WERI-Rb-1 (cell line): ENCODE measurements around the gene ZMAT5.

Experiments used
- DNase-seq: peaks from one replicate; pipeline ENCODE4 v3.0.0-alpha.2; 2020
- H3K27ac ChIP-seq: fragments of 250-450 bp; sonication (Bioruptor Pico); 2 replicates; pipeline ENCODE4 v1.5.1; 2020; ENCODE audit warnings: mild to moderate bottlenecking, moderate library complexity
- H3K27me3 ChIP-seq: fragments of 250-450 bp; sonication (Bioruptor Pico); 2 replicates; pipeline ENCODE4 v1.5.1; 2021; ENCODE audit warnings: mild to moderate bottlenecking, low read depth, moderate library complexity; ENCODE audit not compliant: insufficient read depth, severe bottlenecking
- H3K36me3 ChIP-seq: fragments of 250-450 bp; sonication (Bioruptor Pico); 2 replicates; pipeline ENCODE4 v1.5.1; 2020; ENCODE audit warnings: mild to moderate bottlenecking, moderate library complexity
- H3K4me3 ChIP-seq: 2 replicates; pipeline ENCODE4 v1.5.1; 2011; ENCODE audit warnings: low read depth, mild to moderate bottlenecking, control low read depth, low read length
- H3K9me3 ChIP-seq: fragments of 250-450 bp; sonication (Bioruptor Pico); 2 replicates; pipeline ENCODE4 v1.5.1; 2021; ENCODE audit warnings: mild to moderate bottlenecking, moderate library complexity; ENCODE audit not compliant: severe bottlenecking
- TF ChIP-seq, protein P1 (sequence below): IDR thresholded peaks from 2 replicates; pipeline ENCODE4 v1.5.1; 2011; ENCODE audit warnings: low read depth, mild to moderate bottlenecking, control low read depth, inconsistent platforms, low read length

ZMAT5 gene

DNA sequence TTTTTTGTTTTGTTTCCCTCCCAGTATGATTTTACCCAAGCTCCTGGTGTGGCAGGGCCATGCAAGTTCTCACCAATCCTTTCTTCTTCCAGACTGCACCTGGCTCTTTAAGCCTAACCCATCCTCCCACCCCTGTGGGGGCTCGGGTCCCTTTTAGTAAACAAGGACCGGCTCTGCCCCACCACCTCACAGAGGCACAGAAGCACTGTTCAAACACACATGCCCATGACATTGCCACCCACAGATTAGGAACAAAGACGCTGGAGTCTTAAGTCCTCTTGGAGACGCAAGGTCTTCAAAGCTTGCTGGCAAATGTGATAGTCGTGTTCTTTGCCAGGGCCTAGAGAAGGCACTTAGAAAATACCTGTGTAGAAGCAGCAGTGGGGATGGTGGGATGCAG is 19.2 kb upstream of the ZMAT5 start:
- Histone ChIP-seq H3K4me3 (no peak overlapping the region), H3K36me3 (peaks cover 29% of the 10 kb centered on the region), H3K9me3 (no peaks in the 10 kb centered on the region), H3K27ac (no peak overlapping the region), H3K27me3 (no peaks in the 10 kb centered on the region)
- TF ChIP-seq, protein P1, sequence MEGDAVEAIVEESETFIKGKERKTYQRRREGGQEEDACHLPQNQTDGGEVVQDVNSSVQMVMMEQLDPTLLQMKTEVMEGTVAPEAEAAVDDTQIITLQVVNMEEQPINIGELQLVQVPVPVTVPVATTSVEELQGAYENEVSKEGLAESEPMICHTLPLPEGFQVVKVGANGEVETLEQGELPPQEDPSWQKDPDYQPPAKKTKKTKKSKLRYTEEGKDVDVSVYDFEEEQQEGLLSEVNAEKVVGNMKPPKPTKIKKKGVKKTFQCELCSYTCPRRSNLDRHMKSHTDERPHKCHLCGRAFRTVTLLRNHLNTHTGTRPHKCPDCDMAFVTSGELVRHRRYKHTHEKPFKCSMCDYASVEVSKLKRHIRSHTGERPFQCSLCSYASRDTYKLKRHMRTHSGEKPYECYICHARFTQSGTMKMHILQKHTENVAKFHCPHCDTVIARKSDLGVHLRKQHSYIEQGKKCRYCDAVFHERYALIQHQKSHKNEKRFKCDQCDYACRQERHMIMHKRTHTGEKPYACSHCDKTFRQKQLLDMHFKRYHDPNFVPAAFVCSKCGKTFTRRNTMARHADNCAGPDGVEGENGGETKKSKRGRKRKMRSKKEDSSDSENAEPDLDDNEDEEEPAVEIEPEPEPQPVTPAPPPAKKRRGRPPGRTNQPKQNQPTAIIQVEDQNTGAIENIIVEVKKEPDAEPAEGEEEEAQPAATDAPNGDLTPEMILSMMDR: no peak
- DNase-seq: no peak

DNA sequence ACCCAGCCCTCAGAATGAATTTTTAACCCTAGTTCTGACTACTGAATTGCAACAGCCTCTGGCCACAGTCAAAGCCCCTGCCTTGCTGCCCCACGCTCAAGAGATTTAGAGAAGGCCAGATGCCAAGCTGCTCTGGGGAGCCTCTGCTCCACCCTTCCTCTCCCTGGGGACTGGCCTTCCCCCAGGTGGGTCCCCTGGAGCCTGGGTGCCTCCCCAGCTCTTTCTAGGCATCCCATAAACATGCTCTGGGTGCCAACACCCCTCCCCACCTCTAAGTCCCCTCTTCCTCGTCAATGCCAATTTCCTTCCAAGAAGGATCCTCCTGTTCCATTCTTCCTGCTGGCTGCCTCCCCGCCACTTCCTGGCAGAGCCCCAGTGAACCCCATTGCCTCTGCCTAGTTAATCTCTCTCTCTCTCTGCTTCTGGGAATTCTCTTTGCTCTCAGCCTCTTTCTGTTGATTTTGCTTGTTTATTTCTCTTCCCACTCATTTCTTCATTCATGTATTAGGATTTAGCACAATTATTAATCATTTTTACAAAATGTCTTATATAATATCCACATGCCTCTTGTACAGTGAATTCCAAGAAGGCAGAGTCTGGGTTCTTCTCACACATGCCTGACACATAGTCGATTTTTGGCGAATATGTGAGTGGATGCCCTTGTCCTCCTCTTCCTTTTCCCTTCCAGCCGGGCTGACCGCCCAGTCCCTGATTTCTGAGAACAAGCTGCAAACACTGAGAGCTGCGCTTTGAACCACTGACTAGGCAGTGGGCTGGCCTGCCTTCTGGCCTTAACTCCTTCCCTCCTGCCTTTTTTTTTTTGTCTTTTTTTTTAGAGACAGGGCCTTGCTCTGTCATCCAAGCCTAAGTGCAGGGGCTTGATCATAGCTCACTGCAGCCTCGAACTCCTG is 17.9 kb upstream of the ZMAT5 start:
- no peak overlapping the region for H3K27ac ChIP-seq
- no peak overlapping the region for H3K4me3 ChIP-seq
- H3K36me3 ChIP-seq: peaks cover 17% of the 10 kb centered on the region
- no peak for DNase-seq
- no peaks in the 10 kb centered on the region for H3K9me3 ChIP-seq
- H3K27me3 ChIP-seq: no peaks in the 10 kb centered on the region
- TF ChIP-seq, protein P1: no peak

DNA sequence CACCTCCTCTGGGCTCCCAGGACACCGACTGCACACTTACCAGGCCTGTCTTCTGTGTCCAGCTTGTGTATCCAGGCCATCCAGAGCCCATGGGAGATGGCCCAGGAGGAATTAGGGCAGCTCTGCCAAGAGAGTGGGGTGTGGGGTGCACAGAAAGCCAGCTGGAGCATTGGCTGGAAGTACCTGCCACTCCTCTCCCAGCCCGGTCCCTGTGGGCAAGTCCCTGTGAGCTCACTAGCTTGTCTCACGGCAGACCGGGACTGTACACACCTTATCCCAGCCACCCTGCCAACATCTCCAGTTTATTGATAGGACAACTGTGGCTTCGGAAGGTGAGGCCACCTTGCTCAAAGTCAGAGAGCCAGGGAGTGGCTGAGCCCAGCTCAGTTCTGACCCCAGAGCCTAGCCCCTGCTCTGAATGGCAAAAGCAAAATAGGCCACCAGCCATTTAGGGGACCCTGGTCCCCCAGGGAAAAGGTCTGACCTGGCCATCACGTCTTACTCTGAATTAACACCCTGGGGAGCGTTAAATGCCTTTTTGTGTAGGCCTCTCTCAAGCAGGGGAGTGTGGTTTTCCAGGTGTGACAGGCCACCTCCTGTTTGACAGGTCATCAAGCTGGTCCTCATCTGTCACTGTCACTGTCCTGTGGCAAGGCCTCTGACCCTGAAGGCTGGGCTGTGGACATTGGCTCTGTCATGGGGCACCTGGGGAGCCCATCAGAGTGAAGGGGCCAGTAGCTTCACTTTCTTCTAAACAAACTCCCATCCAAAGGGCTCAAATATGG is 15.4 kb upstream of the ZMAT5 start:
- H3K36me3 ChIP-seq: no peaks in the 10 kb centered on the region; the same call in 1 of the 2 replicates

DNA sequence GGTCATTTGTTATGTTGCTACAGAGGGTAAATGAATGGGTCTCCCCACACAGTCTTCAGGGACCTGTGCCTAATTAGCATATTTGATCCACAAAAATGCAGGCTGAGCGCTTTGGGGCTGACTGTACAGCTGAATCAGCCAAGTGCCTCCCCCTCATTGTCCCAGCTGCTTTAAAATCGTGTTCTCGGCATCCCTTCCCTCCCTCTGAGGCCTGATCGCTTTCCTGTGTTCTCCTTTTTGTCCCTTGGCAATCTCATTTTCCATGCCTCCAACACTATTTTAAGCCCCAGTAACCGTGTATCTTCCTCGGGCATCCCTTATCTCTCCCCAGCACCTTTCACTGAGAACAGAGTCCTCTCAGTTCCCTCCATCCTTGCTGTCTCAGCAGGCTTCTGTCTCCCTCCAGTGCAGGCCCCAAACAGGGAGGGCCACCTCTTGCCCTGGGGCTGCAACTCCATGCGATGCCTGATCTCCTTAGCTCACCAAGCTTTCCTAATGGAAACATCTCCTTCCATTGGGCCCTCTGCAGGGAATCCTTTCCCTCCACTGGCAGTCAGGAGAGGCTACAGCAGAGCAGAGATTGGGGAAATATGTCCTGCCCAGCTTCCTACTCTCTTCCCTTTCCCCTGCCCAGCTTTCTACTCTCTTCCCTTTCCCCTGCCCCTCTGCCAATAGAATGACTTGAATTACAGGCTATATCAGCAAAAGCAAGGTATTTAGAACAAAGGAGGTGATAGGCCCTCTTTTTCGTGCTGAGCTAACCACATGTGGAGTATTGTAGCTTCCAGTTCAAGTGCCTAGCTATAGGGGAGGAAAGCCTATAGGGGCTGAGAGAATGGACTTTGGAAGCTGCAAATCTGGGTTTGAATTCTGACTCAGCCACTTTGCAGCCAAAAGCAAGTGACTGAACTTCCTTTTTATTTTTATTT is 14.2 kb upstream of the ZMAT5 start:
- Histone ChIP-seq H3K4me3 (no peak overlapping the region), H3K36me3 (no peaks in the 10 kb centered on the region), H3K27me3 (no peaks in the 10 kb centered on the region), H3K27ac (no peak overlapping the region), H3K9me3 (no peaks in the 10 kb centered on the region)
- TF ChIP-seq, protein P1: no peak
- DNase-seq: no peak

More for the DNA sequence above, 15.4 kb upstream of the ZMAT5 start:
- TF ChIP-seq, protein P1: no peak
- no peak overlapping the region for H3K27ac ChIP-seq
- no peaks in the 10 kb centered on the region for H3K27me3 ChIP-seq
- DNase-seq: no peak
- H3K9me3 ChIP-seq: no peaks in the 10 kb centered on the region
- H3K4me3 ChIP-seq: no peak overlapping the region

DNA sequence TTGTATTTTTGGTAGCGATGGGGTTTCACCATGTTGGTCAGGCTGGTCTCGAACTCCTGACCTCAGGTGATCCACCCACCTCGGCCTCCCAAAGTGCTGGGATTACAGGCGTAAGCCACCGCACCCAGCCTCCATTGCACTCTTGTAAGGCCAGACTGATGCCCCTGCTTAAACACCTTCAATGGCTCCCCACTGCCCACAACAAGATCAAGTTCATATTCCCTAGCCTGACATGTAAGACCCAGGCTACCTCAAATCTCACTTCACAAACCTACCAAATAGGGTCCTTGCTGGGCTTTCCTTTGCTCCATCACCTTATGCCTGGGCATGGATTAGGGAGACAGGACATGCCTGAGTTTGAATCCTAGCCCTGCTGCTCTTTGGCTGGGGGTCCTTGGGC is 13.4 kb upstream of the ZMAT5 start:
- no peak overlapping the region for H3K27ac ChIP-seq
- TF ChIP-seq, protein P1: no peak
- no peaks in the 10 kb centered on the region for H3K27me3 ChIP-seq
- DNase-seq: no peak
- H3K9me3 ChIP-seq: no peaks in the 10 kb centered on the region
- H3K36me3 ChIP-seq: no peaks in the 10 kb centered on the region
- no peak overlapping the region for H3K4me3 ChIP-seq
